ENCODE data around the gene ZNF428. TPM values are rescaled to one million over a fixed set of nuclear protein-coding genes. Genes with fewer than 3 reads are reported as not detected.

The ZNF428 gene
- total RNA-seq, 1 donor from 2014 or later = 18.5 TPM

DNA sequence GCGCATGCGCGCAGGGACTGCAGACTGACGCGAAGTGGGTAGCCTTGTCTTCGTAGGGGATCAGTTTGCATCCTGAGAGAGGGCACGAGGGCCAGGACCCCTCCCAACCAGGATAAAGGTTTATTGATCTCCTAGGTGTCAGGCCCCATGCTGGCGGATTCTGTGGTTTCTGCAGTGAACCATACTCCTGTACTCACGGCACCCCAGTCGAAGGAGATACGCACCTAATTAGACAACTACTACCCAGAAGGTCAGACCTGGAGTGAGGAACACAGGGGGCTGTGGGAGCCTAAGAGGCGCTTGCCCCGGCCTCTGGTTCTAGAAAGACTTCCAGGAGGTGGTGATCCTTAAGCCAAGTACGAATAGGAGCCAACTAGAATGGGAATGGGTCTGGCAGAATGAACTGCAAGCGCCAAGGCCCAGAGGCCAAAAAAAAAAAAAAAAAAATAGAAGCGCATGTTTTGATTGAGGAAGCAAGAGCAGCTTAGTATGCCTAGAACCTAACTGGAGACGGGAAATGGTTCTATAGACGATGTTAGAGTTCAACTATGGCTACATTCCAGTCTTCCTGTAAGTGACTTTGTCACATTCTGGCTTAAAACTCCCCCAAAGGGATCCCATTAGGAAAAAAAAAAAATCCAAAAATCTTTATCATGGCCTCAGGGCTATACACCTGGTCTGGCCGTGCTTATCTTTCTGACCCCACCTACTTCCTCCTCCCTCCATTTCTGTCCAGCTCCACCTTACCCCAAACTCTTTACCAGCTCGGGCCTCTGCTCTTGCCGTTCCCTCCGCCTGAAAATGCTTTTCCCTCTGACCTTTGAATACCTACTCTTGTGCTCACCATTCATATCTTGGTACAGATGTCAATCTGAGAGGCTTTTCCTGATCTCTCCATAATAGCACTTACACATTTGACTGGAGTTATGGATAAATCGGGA lies 902 bp upstream of the ZNF428 start:
- H3K27ac ChIP-seq = peak overlapping the region; percentile 99
- peaks cover 11% of the 10 kb centered on the region for H3K4me1 ChIP-seq
- Mint-ChIP-seq H3K36me3 (peaks cover 25% of the 10 kb centered on the region), H3K27me3 (ENCODE audit: insufficient read depth, low read depth) (peaks cover 3% of the 10 kb centered on the region), H3K4me3 (peak overlapping the region; percentile 92), H3K9me3 (no peaks in the 10 kb centered on the region), H3K27ac (peak overlapping the region; percentile 99), H3K4me1 (peaks cover 23% of the 10 kb centered on the region)
- H3K4me2 ChIP-seq = peak overlapping the region; percentile 71
- H4K20me1 ChIP-seq (ENCODE audit: low read depth) = peaks cover 21% of the 10 kb centered on the region
- H3F3A ChIP-seq (ENCODE audit: low read depth) = peaks cover 50% of the 10 kb centered on the region
- no peaks in the 10 kb centered on the region for H3K36me3 ChIP-seq
- TF ChIP-seq, protein P1, sequence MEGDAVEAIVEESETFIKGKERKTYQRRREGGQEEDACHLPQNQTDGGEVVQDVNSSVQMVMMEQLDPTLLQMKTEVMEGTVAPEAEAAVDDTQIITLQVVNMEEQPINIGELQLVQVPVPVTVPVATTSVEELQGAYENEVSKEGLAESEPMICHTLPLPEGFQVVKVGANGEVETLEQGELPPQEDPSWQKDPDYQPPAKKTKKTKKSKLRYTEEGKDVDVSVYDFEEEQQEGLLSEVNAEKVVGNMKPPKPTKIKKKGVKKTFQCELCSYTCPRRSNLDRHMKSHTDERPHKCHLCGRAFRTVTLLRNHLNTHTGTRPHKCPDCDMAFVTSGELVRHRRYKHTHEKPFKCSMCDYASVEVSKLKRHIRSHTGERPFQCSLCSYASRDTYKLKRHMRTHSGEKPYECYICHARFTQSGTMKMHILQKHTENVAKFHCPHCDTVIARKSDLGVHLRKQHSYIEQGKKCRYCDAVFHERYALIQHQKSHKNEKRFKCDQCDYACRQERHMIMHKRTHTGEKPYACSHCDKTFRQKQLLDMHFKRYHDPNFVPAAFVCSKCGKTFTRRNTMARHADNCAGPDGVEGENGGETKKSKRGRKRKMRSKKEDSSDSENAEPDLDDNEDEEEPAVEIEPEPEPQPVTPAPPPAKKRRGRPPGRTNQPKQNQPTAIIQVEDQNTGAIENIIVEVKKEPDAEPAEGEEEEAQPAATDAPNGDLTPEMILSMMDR (IDR thresholded peaks at IDR 0.05) = no peak
- no peak for TF ChIP-seq EZH2phosphoT487 (IDR thresholded peaks at IDR 0.05)
- TF ChIP-seq EZH2 (IDR thresholded peaks at IDR 0.05) = no peak
- H3K4me3 ChIP-seq = peak overlapping the region; percentile 47
- H3K9me3 ChIP-seq (ENCODE audit: low read depth) = no peaks in the 10 kb centered on the region
- H2AFZ ChIP-seq (replicated peaks) = peak overlapping the region; percentile 63
- peaks cover 50% of the 10 kb centered on the region for H3K79me2 ChIP-seq (ENCODE audit: low read depth)
- H3K9ac ChIP-seq = no peak overlapping the region
- no peaks in the 10 kb centered on the region for H3K27me3 ChIP-seq
- DNase-seq (ENCODE audit: low spot score) = no peak

DNA sequence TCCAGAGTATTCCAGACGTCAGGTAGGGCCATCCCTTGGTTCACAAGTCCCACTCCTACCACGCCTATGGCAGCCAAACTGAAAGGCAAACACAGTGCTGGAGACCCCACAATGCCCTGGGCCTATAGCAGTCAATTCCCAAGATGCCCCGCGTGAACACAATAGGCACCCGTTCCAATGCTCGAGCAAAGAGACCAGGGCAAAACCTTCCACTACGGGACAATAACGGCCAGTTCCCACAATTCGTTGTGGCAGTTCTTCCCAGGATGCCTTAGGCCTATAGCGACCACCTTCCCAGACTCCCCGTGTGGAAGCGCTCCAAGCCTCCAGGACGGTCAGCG lies 538 bp downstream of the ZNF428 start:
- Histone ChIP-seq H4K20me1 (ENCODE audit: low read depth) (peaks cover 13% of the 10 kb centered on the region), H3K4me1 (peaks cover 11% of the 10 kb centered on the region), H3K4me2 (peak overlapping the region; percentile 71), H3K9me3 (ENCODE audit: low read depth) (no peaks in the 10 kb centered on the region), H3K9ac (peak overlapping the region; percentile 75), H3F3A (ENCODE audit: low read depth) (peaks cover 37% of the 10 kb centered on the region), H3K27me3 (no peaks in the 10 kb centered on the region), H3K79me2 (ENCODE audit: low read depth) (peaks cover 64% of the 10 kb centered on the region), H3K27ac (peak overlapping the region; percentile 99), H3K4me3 (peak overlapping the region; percentile 47), H3K36me3 (no peaks in the 10 kb centered on the region), H2AFZ (replicated peaks) (peak overlapping the region; percentile 63)
- Mint-ChIP-seq H3K4me1 (peaks cover 23% of the 10 kb centered on the region), H3K27me3 (ENCODE audit: insufficient read depth, low read depth) (peaks cover 3% of the 10 kb centered on the region), H3K4me3 (peak overlapping the region; percentile 92), H3K36me3 (peaks cover 17% of the 10 kb centered on the region), H3K27ac (peak overlapping the region; percentile 97), H3K9me3 (no peaks in the 10 kb centered on the region)
- DNase-seq (ENCODE audit: low spot score) = no peak
- no peak for TF ChIP-seq EZH2 (IDR thresholded peaks at IDR 0.05)
- TF ChIP-seq EZH2phosphoT487 (IDR thresholded peaks at IDR 0.05) = no peak
- TF ChIP-seq, protein P1 (IDR thresholded peaks at IDR 0.05) = no peak

- H3K27ac Mint-ChIP-seq = no peak overlapping the region
- no peak overlapping the region for H3K27ac ChIP-seq
Observed at GRCh38 chr19:43616954-43617353, 2.5 kb downstream of the ZNF428 start.

More at GRCh38 chr19:43616954-43617353, 2.5 kb downstream of the ZNF428 start:
- no peaks in the 10 kb centered on the region for H3K27me3 ChIP-seq
- Mint-ChIP-seq H3K9me3 (no peaks in the 10 kb centered on the region), H3K27me3 (ENCODE audit: insufficient read depth, low read depth) (peaks cover 5% of the 10 kb centered on the region), H3K36me3 (peaks cover 27% of the 10 kb centered on the region), H3K4me3 (no peak overlapping the region), H3K4me1 (peaks cover 24% of the 10 kb centered on the region)
- DNase-seq (ENCODE audit: low spot score) = no peak
- H3K36me3 ChIP-seq = no peaks in the 10 kb centered on the region
- TF ChIP-seq EZH2 (IDR thresholded peaks at IDR 0.05) (no peak), EZH2phosphoT487 (IDR thresholded peaks at IDR 0.05) (no peak)
- TF ChIP-seq, protein P1 (IDR thresholded peaks at IDR 0.05) = no peak
- no peak overlapping the region for H3K4me2 ChIP-seq
- peaks cover 5% of the 10 kb centered on the region for H4K20me1 ChIP-seq (ENCODE audit: low read depth)
- peaks cover 81% of the 10 kb centered on the region for H3K79me2 ChIP-seq (ENCODE audit: low read depth)
- no peak overlapping the region for H2AFZ ChIP-seq (replicated peaks)
- H3K9ac ChIP-seq = no peak overlapping the region
- no peaks in the 10 kb centered on the region for H3K9me3 ChIP-seq (ENCODE audit: low read depth)
- peaks cover 11% of the 10 kb centered on the region for H3K4me1 ChIP-seq
- H3K4me3 ChIP-seq = no peak overlapping the region
- peaks cover 29% of the 10 kb centered on the region for H3F3A ChIP-seq (ENCODE audit: low read depth)

Data from neural progenitor cell (in vitro differentiated cells).